Tibial nerve (tissue), 4 donors: Measurements from ENCODE around the gene KCNMA1.

Experiments
- CTCF ChIP-seq, 5 experiments: fragments of 200-600 bp in 3 of 5; fragments of 450-650 bp in 2 of 5; sonication (generic) in 3 of 5; IDR thresholded peaks; one replicate each; pipeline ENCODE4 v1.5.1; 2016 to 2019; ENCODE audit warnings: antibody characterized with exemption in 5 of 5, mild to moderate bottlenecking in 3 of 5, moderate library complexity in 2 of 5
- EP300 ChIP-seq, 2 donors: sonication (generic); formaldehyde crosslinking; IDR thresholded peaks; one replicate each; pipeline ENCODE4 v1.6.1; 2017; ENCODE audit warnings: antibody characterized with exemption in 2 of 2, mild to moderate bottlenecking in 1 of 2

- TF ChIP-seq CTCF (IDR thresholded peaks at IDR 0.05), result no peak
- TF ChIP-seq EP300 (IDR thresholded peaks at IDR 0.05), result no peak
Observed at GRCh38 chr10:77157248-77158019, 480.2 kb downstream of the KCNMA1 start.
